ENCODE measurements around the gene ANGPTL1. TPM values are rescaled to one million over a fixed set of nuclear protein-coding genes. Genes with fewer than 3 reads are reported as not detected.
"Not testable (repeated sequence)": the region's sequence is repeated elsewhere in the genome, so short reads cannot be mapped to it uniquely, and the experiment has no call there.

ANGPTL1 gene
- total RNA-seq, 4 donors from 2014 or later: 3.4 to 28.3 (median 17.9) TPM

- DNase-seq (ENCODE audit: low spot score in 2 of 2): no peak
- WGBS, 2 donors: 63 to 64% methylated on average over 6 of the region's 6 CpGs
- intact Hi-C loops (cut with DNase I; ENCODE audit: low total_unique reads): no loop called here
- no peak overlapping the region for H3K4me3 ChIP-seq (ENCODE audit: low read depth, poor library complexity, severe bottlenecking)
- TF ChIP-seq CTCF (IDR thresholded peaks at IDR 0.05): no peak
- no peak for TF ChIP-seq POLR2A (IDR thresholded peaks at IDR 0.05)
These were observed 6.6 kb downstream of the ANGPTL1 start for GRCh38 chr1:178864326-178864725.

GRCh38 chr1:178862864-178863263, 8.0 kb downstream of the ANGPTL1 start:
- no peak for DNase-seq (ENCODE audit: low spot score in 2 of 2)
- TF ChIP-seq CTCF (IDR thresholded peaks at IDR 0.05) (no peak), POLR2A (IDR thresholded peaks at IDR 0.05) (no peak)
- intact Hi-C loops (cut with DNase I; ENCODE audit: low total_unique reads): no loop called here
- H3K4me3 ChIP-seq (ENCODE audit: low read depth, poor library complexity, severe bottlenecking): no peak overlapping the region

GRCh38 chr1:178862416-178862815, 8.5 kb downstream of the ANGPTL1 start:
- intact Hi-C loops (cut with DNase I; ENCODE audit: low total_unique reads): no loop called here
- no peak for DNase-seq (ENCODE audit: low spot score in 2 of 2)
- H3K4me3 ChIP-seq (ENCODE audit: low read depth, poor library complexity, severe bottlenecking): no peak overlapping the region
- no peak for TF ChIP-seq POLR2A (IDR thresholded peaks at IDR 0.05)
- TF ChIP-seq CTCF (IDR thresholded peaks at IDR 0.05): no peak
- WGBS, 2 donors: 94 to 95% methylated on average over 3 of the region's 3 CpGs

GRCh38 chr1:178857126-178857525, 13.8 kb downstream of the ANGPTL1 start:
- H3K4me3 ChIP-seq (ENCODE audit: low read depth, poor library complexity, severe bottlenecking): no peak overlapping the region
- intact Hi-C loops (cut with DNase I; ENCODE audit: low total_unique reads): no loop called here
- DNase-seq (ENCODE audit: low spot score in 2 of 2): no peak
- no peak for TF ChIP-seq CTCF (IDR thresholded peaks at IDR 0.05)
- no peak for TF ChIP-seq POLR2A (IDR thresholded peaks at IDR 0.05)
- WGBS, 2 donors: 96 to 98% methylated on average over 2 of the region's 2 CpGs

- intact Hi-C loops (cut with DNase I; ENCODE audit: low total_unique reads): no loop called here
- no peak overlapping the region for H3K4me3 ChIP-seq (ENCODE audit: low read depth, poor library complexity, severe bottlenecking)
- DNase-seq (ENCODE audit: low spot score in 2 of 2): no peak
- 74 to 85% methylated on average over 2 of the region's 2 CpGs for WGBS, 2 donors
- no peak for TF ChIP-seq CTCF (IDR thresholded peaks at IDR 0.05)
- no peak for TF ChIP-seq POLR2A (IDR thresholded peaks at IDR 0.05)
These were observed 21.0 kb downstream of the ANGPTL1 start for GRCh38 chr1:178849918-178850317.

- DNase-seq (ENCODE audit: low spot score in 2 of 2); H3K4me3 ChIP-seq (ENCODE audit: low read depth, poor library complexity, severe bottlenecking); intact Hi-C loops (cut with DNase I; ENCODE audit: low total_unique reads): not testable (repeated sequence)
- WGBS, 2 donors: 95 to 100% methylated on average over 1 of the region's 1 CpG
These were observed 23.0 kb downstream of the ANGPTL1 start for GRCh38 chr1:178847919-178848318.

Measured in lower leg skin (tissue), 4 donors.